WTC11 (cell line): ENCODE measurements around the gene PPP1R10.

Experiments used
- TF ChIP-seq, protein P1 (sequence below): sonication (generic); formaldehyde crosslinking; IDR thresholded peaks from 2 replicates; pipeline ENCODE4 v1.8.0; 2022; ENCODE audit warnings: mild to moderate bottlenecking, missing genetic modification reagents
- TF ChIP-seq, protein P2 (sequence below): fragments of 200-600 bp; IDR thresholded peaks from 2 replicates; pipeline ENCODE4 v1.8.0; 2022; ENCODE audit warnings: antibody characterized with exemption

DNA sequence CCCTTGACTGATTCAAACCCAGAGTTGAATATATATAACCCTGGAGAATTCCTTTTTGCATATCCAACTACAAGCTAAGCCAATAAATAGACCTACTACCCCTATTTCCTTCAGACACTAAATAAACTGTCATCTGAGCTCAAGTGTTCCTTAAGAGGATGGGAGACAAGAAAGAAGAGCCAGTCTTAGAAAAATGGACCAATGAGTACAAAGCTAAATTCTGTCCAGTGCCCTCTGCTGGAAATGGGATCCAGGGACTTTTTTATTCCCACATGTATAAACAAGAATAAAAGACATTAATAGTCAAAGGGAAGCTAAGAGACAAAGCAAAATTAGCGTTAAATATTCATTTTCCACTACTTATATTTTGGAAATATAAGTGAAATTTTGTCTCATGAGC lies 4.8 kb downstream of the PPP1R10 start:
- TF ChIP-seq, protein P1, sequence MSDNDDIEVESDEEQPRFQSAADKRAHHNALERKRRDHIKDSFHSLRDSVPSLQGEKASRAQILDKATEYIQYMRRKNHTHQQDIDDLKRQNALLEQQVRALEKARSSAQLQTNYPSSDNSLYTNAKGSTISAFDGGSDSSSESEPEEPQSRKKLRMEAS (CRISPR knock-in tag), result no peak
- TF ChIP-seq, protein P2, sequence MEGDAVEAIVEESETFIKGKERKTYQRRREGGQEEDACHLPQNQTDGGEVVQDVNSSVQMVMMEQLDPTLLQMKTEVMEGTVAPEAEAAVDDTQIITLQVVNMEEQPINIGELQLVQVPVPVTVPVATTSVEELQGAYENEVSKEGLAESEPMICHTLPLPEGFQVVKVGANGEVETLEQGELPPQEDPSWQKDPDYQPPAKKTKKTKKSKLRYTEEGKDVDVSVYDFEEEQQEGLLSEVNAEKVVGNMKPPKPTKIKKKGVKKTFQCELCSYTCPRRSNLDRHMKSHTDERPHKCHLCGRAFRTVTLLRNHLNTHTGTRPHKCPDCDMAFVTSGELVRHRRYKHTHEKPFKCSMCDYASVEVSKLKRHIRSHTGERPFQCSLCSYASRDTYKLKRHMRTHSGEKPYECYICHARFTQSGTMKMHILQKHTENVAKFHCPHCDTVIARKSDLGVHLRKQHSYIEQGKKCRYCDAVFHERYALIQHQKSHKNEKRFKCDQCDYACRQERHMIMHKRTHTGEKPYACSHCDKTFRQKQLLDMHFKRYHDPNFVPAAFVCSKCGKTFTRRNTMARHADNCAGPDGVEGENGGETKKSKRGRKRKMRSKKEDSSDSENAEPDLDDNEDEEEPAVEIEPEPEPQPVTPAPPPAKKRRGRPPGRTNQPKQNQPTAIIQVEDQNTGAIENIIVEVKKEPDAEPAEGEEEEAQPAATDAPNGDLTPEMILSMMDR, result no peak
